NCI-H2171 treated with DMSO at 0.1 percent for 48 hours (cell line): Measurements from ENCODE around the gene STAT4.

Experiments used
- DNase-seq: peaks from one replicate; lab custom pipeline; 2025; lab: John Stamatoyannopoulos, UW

The STAT4 gene

DNA sequence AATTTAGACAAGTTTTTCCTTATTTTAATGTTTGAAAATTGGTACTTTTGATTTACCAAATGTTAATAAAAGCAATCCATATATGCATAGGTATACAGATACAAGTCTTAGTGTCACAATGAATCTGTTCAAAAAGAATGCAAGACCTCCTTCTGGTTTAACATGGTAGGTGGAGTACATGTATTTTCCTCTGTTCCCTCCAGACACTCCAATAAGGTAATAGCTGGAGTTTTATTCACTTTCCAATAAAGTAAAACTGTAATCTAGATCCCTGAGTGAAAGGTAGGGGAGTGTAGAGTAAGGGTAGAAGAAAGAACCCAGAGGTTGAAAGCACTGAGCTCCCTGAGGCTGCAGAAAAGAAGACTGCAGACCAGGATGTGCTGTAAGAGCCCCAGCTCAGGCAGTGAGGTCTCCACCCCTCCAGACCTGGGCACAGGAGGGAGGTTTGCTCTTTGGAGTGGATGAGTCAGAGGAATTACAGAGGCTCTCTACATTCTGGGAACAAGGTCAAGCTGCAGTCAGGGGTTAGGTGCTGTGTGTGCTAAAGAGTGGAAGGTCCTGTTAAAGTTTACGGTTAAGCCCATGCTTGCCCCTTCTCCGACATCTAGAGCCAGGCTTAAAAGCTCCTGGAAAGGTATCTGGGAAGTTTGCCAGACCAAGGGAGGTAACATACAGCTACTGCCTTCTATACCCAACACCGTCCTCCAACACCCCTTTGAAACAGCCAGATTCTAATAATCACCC, 109.2 kb downstream of the STAT4 start:
- DNase-seq, result no peak

DNA sequence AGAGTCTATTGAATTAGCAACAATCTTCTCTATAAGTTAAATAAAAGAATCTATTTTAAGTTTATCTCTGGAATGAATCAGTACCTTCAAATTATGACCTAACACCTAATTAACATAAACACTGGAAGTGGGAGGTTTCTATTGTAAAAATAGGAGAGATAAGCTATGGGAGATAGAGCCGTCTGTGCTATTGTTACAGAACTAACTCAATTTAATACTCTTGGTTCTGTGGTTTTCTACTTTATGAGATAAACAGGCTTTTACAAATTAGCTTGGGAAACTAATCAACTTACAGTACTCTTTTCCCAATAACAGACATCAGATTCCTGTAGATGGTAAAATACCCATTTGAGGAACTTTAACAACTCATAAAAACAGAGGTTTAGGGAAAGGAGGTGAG, 111.2 kb downstream of the STAT4 start:
- no peak for DNase-seq

DNA sequence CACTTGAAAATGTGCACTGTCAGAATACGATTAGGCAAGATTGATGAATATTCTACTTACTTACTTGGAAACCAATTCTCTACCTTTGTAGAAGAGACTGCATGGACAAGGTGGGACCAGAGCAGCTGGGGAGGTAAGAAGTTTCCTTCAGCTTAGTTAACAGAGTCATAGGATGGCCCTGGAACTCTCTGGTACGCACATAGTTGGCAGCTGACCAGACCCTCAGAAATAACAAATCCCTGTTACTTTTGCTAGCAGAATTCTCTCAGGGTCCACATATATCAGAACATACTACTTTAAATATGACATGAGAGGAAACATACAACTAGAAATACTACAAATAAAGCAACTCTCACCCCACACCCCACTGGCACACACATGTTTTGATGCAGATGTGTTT, 112.1 kb downstream of the STAT4 start:
- DNase-seq, result no peak

DNA sequence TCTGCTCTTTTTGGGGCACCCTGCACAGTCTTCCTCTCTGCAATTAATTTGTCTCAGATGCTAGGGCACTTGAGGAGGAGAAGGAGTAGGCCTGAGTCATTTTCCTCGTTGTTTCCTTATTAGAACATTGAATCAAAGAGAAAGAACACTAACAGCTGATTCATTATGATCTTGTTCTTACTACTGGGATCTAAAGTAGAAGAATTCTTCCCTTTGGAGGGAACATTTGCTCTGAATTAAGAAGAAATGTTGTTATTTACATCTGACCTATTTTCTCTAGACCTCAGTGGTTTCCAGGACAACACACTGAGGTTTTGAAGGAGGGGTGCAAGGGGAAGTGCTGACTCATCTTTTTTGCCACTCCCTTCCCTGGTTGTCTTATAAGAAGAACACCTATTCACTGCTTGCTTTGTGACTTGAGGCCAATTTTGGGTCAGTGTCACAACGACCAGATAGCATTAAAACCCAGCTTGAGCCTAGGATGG, 112.5 kb downstream of the STAT4 start:
- DNase-seq, result no peak

- no peak for DNase-seq
Observed at GRCh38 chr2:191037351-191037750, 113.4 kb downstream of the STAT4 start.

- no peak for DNase-seq
Observed at GRCh38 chr2:191036363-191036762, 114.4 kb downstream of the STAT4 start.

DNA sequence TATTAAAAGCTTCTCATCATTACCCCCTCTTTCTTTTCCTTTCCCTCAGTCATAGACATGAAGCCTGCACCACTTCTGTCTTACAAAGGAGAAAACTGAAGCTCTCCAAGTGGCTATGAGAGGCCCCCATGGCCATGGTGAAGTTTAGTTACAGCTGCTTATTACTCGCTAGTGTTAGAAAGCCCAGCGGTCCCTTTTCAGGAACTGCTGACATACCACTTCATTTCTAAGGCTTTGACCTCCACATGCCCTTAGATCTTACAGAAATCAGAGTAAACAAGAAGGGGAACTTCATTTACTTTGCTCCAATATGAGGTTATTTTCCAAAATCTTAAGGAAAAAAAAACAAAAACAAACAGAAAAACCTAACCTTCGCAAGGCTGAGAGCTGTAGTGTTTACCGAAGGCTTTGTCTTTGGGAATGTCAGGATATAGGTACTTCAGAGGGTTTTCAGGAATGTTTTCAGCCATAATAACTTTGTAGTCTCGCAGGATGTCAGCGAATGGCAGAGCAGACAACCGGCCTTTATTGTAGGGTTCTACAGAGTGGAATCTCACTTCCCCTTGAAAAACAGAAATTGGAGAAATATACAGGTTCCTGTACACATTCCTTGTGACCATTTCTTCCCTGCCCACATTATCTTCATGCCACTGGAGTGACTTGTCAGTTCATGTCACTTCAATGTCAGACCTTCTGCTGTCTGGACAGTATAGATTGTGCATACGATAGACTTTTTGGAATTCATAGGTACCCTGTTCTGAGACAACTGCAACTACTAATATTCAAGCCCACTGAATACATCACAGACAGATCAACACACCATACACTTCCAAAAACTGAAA, 118.0 kb downstream of the STAT4 start:
- no peak for DNase-seq

DNA sequence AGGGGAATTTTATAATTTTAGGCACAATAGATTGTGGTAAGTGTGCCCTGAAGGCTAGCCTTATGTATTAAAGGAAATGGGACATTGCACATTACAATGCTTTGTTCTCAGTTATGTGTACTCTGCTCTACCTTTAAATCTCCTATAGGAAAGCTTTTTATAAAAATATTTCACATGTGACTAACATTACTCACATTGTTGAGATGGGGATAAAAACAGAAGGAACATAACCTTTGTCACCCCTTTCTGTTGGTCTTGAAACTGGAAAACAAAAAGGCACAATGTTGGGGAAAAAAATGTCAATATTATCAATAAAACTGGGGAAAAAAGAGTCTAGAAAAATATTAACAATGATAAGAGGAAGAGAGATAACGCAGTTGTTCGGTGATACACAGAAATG, 119.5 kb downstream of the STAT4 start:
- DNase-seq, result no peak

GRCh38 chr2:191030521-191031154, 120.2 kb downstream of the STAT4 start:
- peak; percentile 55 for DNase-seq

DNA sequence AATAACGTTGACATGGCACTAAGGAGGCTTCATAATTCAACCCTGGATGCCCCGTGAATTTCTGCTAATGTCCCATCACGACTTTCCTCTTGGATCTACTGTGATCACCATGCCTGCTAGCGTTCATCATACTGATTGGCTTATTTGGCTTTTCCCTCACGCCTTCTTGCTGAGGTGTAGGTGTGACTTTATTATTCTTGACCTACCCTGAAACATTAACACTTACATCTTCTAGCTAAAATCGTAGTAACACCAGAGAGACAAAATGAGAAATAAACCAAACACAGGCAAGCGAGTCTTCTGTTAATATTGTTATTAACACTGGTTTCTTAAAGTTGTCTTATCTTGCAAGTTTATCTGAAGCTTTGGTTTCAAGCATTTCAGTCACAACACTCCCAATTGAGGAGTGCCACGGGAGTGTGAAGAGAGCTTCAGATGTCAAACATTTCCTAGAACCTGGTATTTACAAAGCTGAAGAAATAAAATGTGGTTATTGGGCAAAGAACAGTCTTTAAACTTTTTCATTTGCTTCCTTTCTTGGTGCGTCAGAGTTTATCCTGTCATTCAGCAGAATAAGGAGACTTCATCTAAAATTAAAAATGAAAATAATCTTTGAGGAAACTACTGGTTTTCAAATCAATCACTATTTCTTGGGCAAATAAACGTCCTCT, 121.4 kb downstream of the STAT4 start:
- no peak for DNase-seq

- DNase-seq, result no peak
Observed at GRCh38 chr2:191026377-191026776, 124.4 kb downstream of the STAT4 start.

DNA sequence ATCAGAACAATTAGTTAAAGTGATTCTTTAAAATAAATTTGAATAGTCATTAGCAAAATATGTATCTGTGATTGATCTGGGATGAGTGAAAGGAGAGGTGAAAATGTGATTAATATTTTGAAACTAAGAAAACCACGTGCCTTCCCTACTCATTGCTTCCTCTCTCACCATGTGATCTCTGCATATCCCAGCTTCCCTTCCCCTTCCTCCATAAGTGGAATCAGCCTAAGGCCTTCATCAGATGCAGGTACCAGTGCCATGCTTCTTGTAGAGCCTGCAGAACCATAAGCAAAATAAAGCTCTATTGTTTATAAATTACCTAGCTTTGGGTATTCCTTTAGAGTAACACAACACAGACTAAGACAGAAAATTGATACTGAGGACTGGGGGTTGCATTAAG, 125.7 kb downstream of the STAT4 start:
- no peak for DNase-seq

DNA sequence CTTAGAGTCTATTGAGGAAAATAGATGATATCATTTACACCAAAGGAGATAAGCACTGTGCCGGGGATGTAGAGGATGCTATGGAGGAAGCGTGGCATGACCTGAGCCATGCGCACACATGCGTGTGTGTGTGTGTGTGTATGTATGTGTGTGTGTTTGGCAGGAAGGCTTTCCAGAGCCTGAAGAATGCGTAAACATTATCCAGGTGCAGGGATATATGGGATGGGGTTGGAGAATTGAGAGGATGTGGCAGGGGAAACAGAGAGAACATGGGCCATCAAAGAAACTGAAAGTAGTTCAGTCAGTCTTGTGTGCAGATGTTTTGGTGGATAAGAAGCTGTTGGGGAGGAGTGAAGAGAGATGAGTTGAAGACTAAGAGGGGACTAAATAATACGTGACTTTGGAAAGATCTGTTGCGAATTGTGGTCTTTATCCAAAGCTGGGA, 127.5 kb downstream of the STAT4 start:
- no peak for DNase-seq

- DNase-seq, result no peak
Observed at GRCh38 chr2:191020742-191021381, 129.9 kb downstream of the STAT4 start.

DNA sequence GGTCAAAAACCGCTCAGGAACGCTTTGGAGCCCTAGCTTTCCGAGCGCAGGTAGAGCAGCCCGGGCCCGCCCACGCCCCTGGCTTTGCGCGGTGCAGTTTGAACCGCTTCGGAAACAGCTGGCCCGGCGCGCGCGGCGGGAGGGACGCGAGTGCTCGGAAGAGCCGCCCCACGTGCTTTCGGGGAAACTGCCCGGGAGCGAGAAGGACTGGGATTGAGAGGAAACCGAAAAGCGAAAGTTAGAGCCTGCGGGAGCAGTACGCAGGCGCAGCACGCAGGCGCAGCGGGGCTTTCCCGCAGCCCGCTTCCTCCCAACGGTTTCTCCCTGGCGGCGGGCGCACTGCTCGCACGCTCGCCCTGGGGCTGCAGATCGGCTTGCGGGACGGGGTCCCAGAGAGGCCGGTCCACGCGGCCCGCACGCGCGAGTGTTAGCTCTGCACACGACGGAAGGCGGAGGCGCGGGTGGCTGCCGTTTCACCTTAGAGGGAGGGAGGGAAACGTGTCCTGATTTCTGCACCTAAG, 130.5 kb downstream of the STAT4 start:
- peak; percentile 97 for DNase-seq

GRCh38 chr2:191019376-191019775, 131.4 kb downstream of the STAT4 start:
- DNase-seq, result no peak

DNA sequence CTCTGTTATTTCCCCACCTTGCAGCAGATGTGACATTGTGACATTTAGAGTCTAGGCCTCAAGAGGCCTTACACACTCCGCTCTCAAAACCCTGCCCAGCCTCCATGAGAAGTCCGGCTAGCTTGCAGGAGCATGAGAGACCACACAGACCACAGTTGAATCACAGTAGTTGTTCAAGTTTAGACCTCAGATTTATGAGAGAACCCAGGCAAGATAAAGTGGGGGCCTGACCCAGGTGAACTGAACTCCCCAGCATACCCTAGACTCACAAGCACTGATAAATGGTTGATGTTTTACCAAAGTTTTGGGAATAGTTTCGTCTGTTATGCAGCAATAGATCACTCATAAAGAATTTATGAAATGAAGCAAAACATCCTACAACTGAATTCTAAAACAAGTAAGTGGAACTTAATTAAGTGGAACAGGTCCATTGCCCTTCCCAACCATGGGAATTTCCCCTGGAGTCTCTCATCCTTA, 132.1 kb downstream of the STAT4 start:
- no peak for DNase-seq

GRCh38 chr2:191018048-191018447, 132.7 kb downstream of the STAT4 start:
- DNase-seq, result no peak

DNA sequence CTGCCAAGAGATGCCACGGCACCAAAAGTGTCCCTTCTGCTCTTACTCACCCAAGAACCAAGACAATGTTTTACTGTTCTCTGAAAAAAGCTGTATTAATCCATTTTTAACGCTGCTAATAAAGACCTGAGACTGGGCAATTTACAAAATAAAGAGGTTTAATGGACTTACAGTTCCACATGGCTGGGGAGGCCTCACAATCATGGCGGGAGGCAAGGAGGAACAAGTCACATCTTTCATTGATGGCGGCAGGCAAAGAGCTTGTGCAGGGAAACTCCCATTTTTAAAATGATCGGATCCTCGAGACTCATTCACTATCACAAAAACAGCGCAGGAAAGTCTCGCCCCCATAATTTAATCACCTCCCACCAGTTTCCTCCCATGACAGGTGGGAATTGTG, 135.0 kb downstream of the STAT4 start:
- no peak for DNase-seq

- DNase-seq, result no peak
Observed at GRCh38 chr2:191015239-191015638, 135.6 kb downstream of the STAT4 start.

GRCh38 chr2:191014653-191015020, 136.2 kb downstream of the STAT4 start:
- no peak for DNase-seq
